WTC11 (cell line): ENCODE measurements around the gene HOXB6. TPM values are rescaled to one million over a fixed set of nuclear protein-coding genes. Genes with fewer than 3 reads are reported as not detected.

ENCODE experiments used
- ATAC-seq: fragments of 200-7000 bp; cut with Tn5 transposase; 2 replicates; pipeline ENCODE4 v1.10.0; 2021; ENCODE audit warnings: mild to moderate bottlenecking, moderate library complexity
- CTCF ChIA-PET: fragments of 300-600 bp; sonication (Branson Sonifier 250); formaldehyde crosslinking; loops from one replicate; lab custom pipeline; 2021; ENCODE audit warnings: antibody characterized with exemption; lab: Charles Lee
- POLR2A ChIA-PET: fragments of 350-600 bp; sonication (Branson Sonifier 250); formaldehyde crosslinking; loops from one replicate; lab custom pipeline; 2021; ENCODE audit warnings: antibody characterized with exemption; lab: Charles Lee
- DNase-seq: peaks from one replicate; pipeline ENCODE4 v3.0.0; 2021; ENCODE audit warnings: low spot score
- H3K27ac Mint-ChIP-seq: 2 replicates; pipeline ENCODE4 v1.8.0; 2021; ENCODE audit warnings: mixed read lengths
- H3K27me3 Mint-ChIP-seq: 2 replicates; pipeline ENCODE4 v1.8.0; 2021; ENCODE audit warnings: low read depth, mild to moderate bottlenecking, moderate library complexity, mixed read lengths
- H3K36me3 Mint-ChIP-seq: 2 replicates; pipeline ENCODE4 v1.8.0; 2021; ENCODE audit warnings: mixed read lengths
- H3K4me1 Mint-ChIP-seq: 2 replicates; pipeline ENCODE4 v1.8.0; 2022; ENCODE audit warnings: mixed read lengths
- H3K4me3 Mint-ChIP-seq: 2 replicates; pipeline ENCODE4 v1.8.0; 2021; ENCODE audit warnings: mild to moderate bottlenecking, moderate library complexity, mixed read lengths
- H3K9me3 Mint-ChIP-seq: 2 replicates; pipeline ENCODE4 v1.8.0; 2021; ENCODE audit warnings: mixed read lengths
- CBFB ChIP-seq: sonication (generic); formaldehyde crosslinking; IDR thresholded peaks from 2 replicates; pipeline ENCODE4 v1.8.1; 2022; ENCODE audit warnings: mild to moderate bottlenecking, low read depth, missing genetic modification reagents
- ELF4 ChIP-seq: sonication (generic); formaldehyde crosslinking; IDR thresholded peaks from 2 replicates; pipeline ENCODE4 v1.8.1; 2022; ENCODE audit warnings: low read depth, mild to moderate bottlenecking, moderate library complexity, missing genetic modification reagents
- JUN ChIP-seq: sonication (generic); formaldehyde crosslinking; IDR thresholded peaks from 2 replicates; pipeline ENCODE4 v1.8.0; 2023; ENCODE audit warnings: mild to moderate bottlenecking, missing genetic modification reagents
- NFATC4 ChIP-seq: fragments of 250-450 bp; sonication (Bioruptor Pico); IDR thresholded peaks from 2 replicates; pipeline ENCODE4 v1.9.0; 2021; ENCODE audit warnings: mild to moderate bottlenecking
- NR2C2 ChIP-seq: sonication (generic); formaldehyde crosslinking; IDR thresholded peaks from 2 replicates; pipeline ENCODE4 v1.8.0; 2022; ENCODE audit warnings: mild to moderate bottlenecking, missing genetic modification reagents
- TEAD1 ChIP-seq: sonication (generic); formaldehyde crosslinking; IDR thresholded peaks from 2 replicates; pipeline ENCODE4 v1.8.0; 2022; ENCODE audit warnings: mild to moderate bottlenecking, missing genetic modification reagents
- TP53 ChIP-seq: sonication (generic); formaldehyde crosslinking; IDR thresholded peaks from 2 replicates; pipeline ENCODE4 v1.8.1; 2023; ENCODE audit warnings: mild to moderate bottlenecking, missing genetic modification reagents
- ZNF396 ChIP-seq: fragments of 250-450 bp; sonication (Bioruptor Pico); IDR thresholded peaks from 2 replicates; pipeline ENCODE4 v1.8.0; 2021; ENCODE audit warnings: mild to moderate bottlenecking, moderate library complexity, borderline replicate concordance
- ZNF416 ChIP-seq: fragments of 250-450 bp; sonication (Bioruptor Pico); IDR thresholded peaks from 2 replicates; pipeline ENCODE4 v1.9.0; 2021; ENCODE audit warnings: mild to moderate bottlenecking, inconsistent platforms
- total RNA-seq: library from RNA; stranded (reverse); gene quantifications from 3 replicates; pipeline ENCODE4 v1.2.3, GENCODE V29; 2021
- TF ChIP-seq, protein P1 (sequence below): sonication (generic); formaldehyde crosslinking; IDR thresholded peaks from 2 replicates; pipeline ENCODE4 v1.8.1; 2022; ENCODE audit warnings: missing genetic modification reagents, borderline replicate concordance
- TF ChIP-seq, protein P2 (sequence below): fragments of 250-450 bp; sonication (Bioruptor Pico); IDR thresholded peaks from 2 replicates; pipeline ENCODE4 v1.9.0; 2021; ENCODE audit warnings: mild to moderate bottlenecking
- TF ChIP-seq, protein P3 (sequence below): fragments of 250-450 bp; sonication (Bioruptor Pico); IDR thresholded peaks from 2 replicates; pipeline ENCODE4 v1.9.0; 2021; ENCODE audit warnings: mild to moderate bottlenecking, borderline replicate concordance
- TF ChIP-seq, protein P4 (sequence below): fragments of 200-600 bp; IDR thresholded peaks from 2 replicates; pipeline ENCODE4 v1.8.0; 2022; ENCODE audit warnings: antibody characterized with exemption
- TF ChIP-seq, protein P5 (sequence below): sonication (generic); formaldehyde crosslinking; IDR thresholded peaks from 2 replicates; pipeline ENCODE4 v1.8.0; 2022; ENCODE audit warnings: mild to moderate bottlenecking, missing genetic modification reagents
- TF ChIP-seq, protein P6 (sequence below): sonication (generic); formaldehyde crosslinking; IDR thresholded peaks from 2 replicates; pipeline ENCODE4 v1.8.1; 2023; ENCODE audit warnings: mild to moderate bottlenecking, missing genetic modification reagents, moderate library complexity
- TF ChIP-seq, protein P7 (sequence below): sonication (generic); formaldehyde crosslinking; IDR thresholded peaks from 2 replicates; pipeline ENCODE4 v1.8.0; 2023; ENCODE audit warnings: mild to moderate bottlenecking, missing genetic modification reagents

The HOXB6 gene
- total RNA-seq, 1 experiment from 2014 or later, result not detected

DNA sequence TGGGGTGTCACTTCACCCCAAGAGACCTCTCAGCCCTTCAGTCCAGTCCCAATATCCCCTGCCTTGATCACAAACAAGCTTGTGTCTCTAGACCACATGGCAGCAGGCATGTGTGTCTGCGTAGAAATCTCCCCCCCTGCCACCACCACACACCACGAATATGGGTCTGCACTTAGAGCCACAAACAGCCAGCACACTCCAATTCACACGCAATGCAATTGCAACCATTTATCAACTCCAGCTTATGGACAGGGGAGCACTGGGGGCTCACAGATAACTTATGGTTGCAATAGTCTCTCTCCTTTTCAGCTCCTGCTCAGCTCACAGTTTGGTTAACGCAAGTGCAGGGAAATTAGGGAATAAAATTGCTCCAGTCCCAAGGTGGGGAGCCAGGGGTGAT lies 18.8 kb upstream of the HOXB6 start:
- no peak for DNase-seq
- no peaks in the 10 kb centered on the region for H3K36me3 Mint-ChIP-seq
- ChIA-PET CTCF (interaction anchor here (1.1 to 4.1 kb wide), 5 partner anchors 13 to 395 kb away, joined by 3 to 27 read pairs (median 3); no protein-coding TSS in a partner anchor), POLR2A (no interaction called here)
- TF ChIP-seq ZNF396 (CRISPR knock-in tag) (no peak), JUN (CRISPR knock-in tag) (no peak), CBFB (CRISPR knock-in tag) (no peak), NR2C2 (CRISPR knock-in tag) (no peak), NFATC4 (CRISPR knock-in tag) (no peak), ZNF416 (no peak), ELF4 (CRISPR knock-in tag) (no peak), TEAD1 (CRISPR knock-in tag) (no peak), TP53 (CRISPR knock-in tag) (no peak)
- TF ChIP-seq, protein P1, sequence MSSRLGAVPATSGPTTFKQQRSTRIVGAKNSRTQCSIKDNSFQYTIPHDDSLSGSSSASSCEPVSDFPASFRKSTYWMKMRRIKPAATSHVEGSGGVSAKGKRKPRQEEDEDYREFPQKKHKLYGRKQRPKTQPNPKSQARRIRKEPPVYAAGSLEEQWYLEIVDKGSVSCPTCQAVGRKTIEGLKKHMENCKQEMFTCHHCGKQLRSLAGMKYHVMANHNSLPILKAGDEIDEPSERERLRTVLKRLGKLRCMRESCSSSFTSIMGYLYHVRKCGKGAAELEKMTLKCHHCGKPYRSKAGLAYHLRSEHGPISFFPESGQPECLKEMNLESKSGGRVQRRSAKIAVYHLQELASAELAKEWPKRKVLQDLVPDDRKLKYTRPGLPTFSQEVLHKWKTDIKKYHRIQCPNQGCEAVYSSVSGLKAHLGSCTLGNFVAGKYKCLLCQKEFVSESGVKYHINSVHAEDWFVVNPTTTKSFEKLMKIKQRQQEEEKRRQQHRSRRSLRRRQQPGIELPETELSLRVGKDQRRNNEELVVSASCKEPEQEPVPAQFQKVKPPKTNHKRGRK (CRISPR knock-in tag), result no peak
- TF ChIP-seq, protein P2, sequence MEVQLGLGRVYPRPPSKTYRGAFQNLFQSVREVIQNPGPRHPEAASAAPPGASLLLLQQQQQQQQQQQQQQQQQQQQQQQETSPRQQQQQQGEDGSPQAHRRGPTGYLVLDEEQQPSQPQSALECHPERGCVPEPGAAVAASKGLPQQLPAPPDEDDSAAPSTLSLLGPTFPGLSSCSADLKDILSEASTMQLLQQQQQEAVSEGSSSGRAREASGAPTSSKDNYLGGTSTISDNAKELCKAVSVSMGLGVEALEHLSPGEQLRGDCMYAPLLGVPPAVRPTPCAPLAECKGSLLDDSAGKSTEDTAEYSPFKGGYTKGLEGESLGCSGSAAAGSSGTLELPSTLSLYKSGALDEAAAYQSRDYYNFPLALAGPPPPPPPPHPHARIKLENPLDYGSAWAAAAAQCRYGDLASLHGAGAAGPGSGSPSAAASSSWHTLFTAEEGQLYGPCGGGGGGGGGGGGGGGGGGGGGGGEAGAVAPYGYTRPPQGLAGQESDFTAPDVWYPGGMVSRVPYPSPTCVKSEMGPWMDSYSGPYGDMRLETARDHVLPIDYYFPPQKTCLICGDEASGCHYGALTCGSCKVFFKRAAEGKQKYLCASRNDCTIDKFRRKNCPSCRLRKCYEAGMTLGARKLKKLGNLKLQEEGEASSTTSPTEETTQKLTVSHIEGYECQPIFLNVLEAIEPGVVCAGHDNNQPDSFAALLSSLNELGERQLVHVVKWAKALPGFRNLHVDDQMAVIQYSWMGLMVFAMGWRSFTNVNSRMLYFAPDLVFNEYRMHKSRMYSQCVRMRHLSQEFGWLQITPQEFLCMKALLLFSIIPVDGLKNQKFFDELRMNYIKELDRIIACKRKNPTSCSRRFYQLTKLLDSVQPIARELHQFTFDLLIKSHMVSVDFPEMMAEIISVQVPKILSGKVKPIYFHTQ, result no peak
- TF ChIP-seq, protein P3, sequence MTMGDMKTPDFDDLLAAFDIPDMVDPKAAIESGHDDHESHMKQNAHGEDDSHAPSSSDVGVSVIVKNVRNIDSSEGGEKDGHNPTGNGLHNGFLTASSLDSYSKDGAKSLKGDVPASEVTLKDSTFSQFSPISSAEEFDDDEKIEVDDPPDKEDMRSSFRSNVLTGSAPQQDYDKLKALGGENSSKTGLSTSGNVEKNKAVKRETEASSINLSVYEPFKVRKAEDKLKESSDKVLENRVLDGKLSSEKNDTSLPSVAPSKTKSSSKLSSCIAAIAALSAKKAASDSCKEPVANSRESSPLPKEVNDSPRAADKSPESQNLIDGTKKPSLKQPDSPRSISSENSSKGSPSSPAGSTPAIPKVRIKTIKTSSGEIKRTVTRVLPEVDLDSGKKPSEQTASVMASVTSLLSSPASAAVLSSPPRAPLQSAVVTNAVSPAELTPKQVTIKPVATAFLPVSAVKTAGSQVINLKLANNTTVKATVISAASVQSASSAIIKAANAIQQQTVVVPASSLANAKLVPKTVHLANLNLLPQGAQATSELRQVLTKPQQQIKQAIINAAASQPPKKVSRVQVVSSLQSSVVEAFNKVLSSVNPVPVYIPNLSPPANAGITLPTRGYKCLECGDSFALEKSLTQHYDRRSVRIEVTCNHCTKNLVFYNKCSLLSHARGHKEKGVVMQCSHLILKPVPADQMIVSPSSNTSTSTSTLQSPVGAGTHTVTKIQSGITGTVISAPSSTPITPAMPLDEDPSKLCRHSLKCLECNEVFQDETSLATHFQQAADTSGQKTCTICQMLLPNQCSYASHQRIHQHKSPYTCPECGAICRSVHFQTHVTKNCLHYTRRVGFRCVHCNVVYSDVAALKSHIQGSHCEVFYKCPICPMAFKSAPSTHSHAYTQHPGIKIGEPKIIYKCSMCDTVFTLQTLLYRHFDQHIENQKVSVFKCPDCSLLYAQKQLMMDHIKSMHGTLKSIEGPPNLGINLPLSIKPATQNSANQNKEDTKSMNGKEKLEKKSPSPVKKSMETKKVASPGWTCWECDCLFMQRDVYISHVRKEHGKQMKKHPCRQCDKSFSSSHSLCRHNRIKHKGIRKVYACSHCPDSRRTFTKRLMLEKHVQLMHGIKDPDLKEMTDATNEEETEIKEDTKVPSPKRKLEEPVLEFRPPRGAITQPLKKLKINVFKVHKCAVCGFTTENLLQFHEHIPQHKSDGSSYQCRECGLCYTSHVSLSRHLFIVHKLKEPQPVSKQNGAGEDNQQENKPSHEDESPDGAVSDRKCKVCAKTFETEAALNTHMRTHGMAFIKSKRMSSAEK, result no peak
- TF ChIP-seq, protein P4, sequence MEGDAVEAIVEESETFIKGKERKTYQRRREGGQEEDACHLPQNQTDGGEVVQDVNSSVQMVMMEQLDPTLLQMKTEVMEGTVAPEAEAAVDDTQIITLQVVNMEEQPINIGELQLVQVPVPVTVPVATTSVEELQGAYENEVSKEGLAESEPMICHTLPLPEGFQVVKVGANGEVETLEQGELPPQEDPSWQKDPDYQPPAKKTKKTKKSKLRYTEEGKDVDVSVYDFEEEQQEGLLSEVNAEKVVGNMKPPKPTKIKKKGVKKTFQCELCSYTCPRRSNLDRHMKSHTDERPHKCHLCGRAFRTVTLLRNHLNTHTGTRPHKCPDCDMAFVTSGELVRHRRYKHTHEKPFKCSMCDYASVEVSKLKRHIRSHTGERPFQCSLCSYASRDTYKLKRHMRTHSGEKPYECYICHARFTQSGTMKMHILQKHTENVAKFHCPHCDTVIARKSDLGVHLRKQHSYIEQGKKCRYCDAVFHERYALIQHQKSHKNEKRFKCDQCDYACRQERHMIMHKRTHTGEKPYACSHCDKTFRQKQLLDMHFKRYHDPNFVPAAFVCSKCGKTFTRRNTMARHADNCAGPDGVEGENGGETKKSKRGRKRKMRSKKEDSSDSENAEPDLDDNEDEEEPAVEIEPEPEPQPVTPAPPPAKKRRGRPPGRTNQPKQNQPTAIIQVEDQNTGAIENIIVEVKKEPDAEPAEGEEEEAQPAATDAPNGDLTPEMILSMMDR, result no peak
- TF ChIP-seq, protein P5, sequence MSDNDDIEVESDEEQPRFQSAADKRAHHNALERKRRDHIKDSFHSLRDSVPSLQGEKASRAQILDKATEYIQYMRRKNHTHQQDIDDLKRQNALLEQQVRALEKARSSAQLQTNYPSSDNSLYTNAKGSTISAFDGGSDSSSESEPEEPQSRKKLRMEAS (CRISPR knock-in tag), result no peak
- TF ChIP-seq, protein P6, sequence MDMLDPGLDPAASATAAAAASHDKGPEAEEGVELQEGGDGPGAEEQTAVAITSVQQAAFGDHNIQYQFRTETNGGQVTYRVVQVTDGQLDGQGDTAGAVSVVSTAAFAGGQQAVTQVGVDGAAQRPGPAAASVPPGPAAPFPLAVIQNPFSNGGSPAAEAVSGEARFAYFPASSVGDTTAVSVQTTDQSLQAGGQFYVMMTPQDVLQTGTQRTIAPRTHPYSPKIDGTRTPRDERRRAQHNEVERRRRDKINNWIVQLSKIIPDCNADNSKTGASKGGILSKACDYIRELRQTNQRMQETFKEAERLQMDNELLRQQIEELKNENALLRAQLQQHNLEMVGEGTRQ, result no peak
- TF ChIP-seq, protein P7, sequence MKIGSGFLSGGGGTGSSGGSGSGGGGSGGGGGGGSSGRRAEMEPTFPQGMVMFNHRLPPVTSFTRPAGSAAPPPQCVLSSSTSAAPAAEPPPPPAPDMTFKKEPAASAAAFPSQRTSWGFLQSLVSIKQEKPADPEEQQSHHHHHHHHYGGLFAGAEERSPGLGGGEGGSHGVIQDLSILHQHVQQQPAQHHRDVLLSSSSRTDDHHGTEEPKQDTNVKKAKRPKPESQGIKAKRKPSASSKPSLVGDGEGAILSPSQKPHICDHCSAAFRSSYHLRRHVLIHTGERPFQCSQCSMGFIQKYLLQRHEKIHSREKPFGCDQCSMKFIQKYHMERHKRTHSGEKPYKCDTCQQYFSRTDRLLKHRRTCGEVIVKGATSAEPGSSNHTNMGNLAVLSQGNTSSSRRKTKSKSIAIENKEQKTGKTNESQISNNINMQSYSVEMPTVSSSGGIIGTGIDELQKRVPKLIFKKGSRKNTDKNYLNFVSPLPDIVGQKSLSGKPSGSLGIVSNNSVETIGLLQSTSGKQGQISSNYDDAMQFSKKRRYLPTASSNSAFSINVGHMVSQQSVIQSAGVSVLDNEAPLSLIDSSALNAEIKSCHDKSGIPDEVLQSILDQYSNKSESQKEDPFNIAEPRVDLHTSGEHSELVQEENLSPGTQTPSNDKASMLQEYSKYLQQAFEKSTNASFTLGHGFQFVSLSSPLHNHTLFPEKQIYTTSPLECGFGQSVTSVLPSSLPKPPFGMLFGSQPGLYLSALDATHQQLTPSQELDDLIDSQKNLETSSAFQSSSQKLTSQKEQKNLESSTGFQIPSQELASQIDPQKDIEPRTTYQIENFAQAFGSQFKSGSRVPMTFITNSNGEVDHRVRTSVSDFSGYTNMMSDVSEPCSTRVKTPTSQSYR (CRISPR knock-in tag), result no peak
- H3K27me3 Mint-ChIP-seq, result peaks cover 100% of the 10 kb centered on the region; the same call in 1 of the 2 replicates
- no peak for ATAC-seq
- H3K9me3 Mint-ChIP-seq, result no peaks in the 10 kb centered on the region
- no peak overlapping the region for H3K4me3 Mint-ChIP-seq
- H3K4me1 Mint-ChIP-seq, result peaks cover 24% of the 10 kb centered on the region
- no peak overlapping the region for H3K27ac Mint-ChIP-seq
